Nucleus accumbens (tissue), 56 donors: ENCODE results near the gene CHODL.

Source experiments
- DNase-seq, 56 donors: peaks; one replicate each; lab custom pipeline; 2025; lab: John Stamatoyannopoulos, UW

CHODL gene

DNA sequence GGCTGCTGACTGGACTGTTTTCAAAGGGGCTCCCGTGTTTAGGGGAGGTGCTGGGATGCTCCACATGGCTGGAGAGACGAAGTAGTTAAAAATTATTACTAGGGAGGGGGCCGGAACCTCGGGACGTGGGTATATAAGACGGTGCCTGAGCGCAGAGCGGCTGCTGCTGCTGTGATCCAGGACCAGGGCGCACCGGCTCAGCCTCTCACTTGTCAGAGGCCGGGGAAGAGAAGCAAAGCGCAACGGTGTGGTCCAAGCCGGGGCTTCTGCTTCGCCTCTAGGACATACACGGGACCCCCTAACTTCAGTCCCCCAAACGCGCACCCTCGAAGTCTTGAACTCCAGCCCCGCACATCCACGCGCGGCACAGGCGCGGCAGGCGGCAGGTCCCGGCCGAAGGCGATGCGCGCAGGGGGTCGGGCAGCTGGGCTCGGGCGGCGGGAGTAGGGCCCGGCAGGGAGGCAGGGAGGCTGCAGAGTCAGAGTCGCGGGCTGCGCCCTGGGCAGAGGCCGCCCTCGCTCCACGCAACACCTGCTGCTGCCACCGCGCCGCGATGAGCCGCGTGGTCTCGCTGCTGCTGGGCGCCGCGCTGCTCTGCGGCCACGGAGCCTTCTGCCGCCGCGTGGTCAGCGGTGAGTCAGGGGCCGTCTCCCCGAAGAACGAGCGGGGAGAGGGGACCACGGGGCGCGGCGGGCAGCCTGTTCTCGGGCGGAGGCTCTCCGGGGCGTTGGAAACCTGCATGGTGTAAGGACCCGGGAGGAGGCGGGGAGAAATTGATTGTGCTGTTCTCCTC lies at the start of gene CHODL:
CHODL (plus strand) TSS at position 163 of the 793 bp plus-strand sequence; CDS start at position 554, 391 bp downstream.
- DNase-seq: peak in 9 of 56 donors; percentile 2 to 30 (median 13)

DNA sequence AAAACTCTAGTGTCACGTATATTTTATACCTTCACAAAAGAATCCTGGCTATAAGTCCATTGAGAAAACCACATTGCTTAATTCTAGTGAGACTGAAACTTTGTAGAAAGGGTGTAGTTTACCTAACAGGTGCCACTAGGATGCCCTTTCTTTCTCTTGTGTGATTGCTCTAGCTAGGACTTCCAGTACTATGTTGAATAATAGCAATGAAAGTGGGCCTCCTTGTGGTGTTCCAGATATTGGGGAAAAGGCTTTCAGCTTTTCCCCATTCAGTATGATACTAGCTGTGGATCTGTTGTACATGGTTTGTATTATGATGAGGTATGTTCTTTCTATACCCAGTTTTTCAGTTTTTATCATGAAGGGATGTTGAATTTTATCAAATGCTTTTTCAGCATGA lies 39.7 kb upstream of the CHODL start:
- DNase-seq: no peak

GRCh38 chr21:18218331-18218730 lies 26.3 kb upstream of the CHODL start:
- no peak for DNase-seq

GRCh38 chr21:18220498-18220897 lies 24.1 kb upstream of the CHODL start:
- DNase-seq: no peak

GRCh38 chr21:18222346-18222745 lies 22.3 kb upstream of the CHODL start:
- no peak for DNase-seq

DNA sequence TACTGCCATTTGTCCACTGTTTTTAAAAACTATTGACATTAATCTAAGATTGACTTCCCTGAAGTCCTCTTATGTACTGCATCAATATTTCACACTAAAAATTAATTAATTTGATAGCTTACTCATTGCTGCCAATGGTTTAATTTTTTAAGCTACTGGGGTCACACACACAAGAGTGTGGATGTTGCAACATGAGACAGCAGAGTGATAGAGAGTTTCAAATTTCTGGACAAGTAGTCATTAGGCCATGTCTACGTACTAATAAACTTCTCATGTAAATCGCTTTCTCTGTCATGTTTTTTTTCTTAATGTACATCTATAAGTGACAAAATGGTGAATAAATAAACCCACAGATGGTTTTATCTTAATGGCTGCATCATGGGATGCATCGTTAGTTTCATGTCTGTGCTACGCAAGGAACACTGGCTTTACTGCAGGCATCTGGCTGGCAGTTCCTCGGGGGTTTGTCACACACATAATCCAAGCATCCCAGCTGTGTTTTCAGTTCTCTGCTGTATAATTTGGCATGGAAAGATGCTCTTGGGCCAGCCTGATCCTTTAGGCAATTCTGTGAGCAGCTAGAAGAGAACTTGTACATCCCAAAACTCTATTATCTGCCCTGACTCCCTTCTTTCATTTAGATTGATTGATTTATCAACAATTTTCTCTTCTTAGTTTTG lies 16.4 kb upstream of the CHODL start:
- no peak for DNase-seq

- no peak for DNase-seq
Measured at GRCh38 chr21:18235545-18235944, 9.1 kb upstream of the CHODL start.

GRCh38 chr21:18245464-18245967 lies 883 bp downstream of the CHODL start:
- DNase-seq: peak in 2 of 56 donors; percentile 4 to 13

GRCh38 chr21:18248171-18248570 lies 3.5 kb downstream of the CHODL start:
- DNase-seq: no peak

- DNase-seq: no peak
Measured at GRCh38 chr21:18249672-18250071, 5.0 kb downstream of the CHODL start.

- DNase-seq: no peak
Measured at GRCh38 chr21:18251065-18251464, 6.4 kb downstream of the CHODL start.

GRCh38 chr21:18252256-18252655 lies 7.6 kb downstream of the CHODL start:
- no peak for DNase-seq

GRCh38 chr21:18252680-18253079 lies 8.0 kb downstream of the CHODL start:
- DNase-seq: no peak

- DNase-seq: no peak
Measured at GRCh38 chr21:18253221-18253620, 8.6 kb downstream of the CHODL start.

DNA sequence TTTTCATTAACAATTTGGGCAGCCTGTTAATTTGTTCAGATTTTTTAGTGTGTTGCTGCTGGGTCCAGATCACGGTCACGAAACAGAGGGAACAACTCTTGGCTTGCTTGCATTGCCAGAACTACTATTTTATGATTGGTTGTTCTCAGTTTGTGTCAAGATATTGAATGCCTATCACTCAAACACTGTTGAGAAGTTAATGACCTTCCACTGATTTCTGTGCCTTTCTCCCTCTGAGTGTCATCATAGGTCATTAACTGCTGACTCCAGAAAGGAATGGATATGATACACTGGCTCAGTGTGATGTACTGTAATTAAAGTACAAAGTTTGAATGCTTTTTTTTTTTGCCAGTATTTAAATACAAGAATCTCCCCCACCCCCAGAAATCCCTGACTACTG lies 9.2 kb downstream of the CHODL start:
- no peak for DNase-seq

DNA sequence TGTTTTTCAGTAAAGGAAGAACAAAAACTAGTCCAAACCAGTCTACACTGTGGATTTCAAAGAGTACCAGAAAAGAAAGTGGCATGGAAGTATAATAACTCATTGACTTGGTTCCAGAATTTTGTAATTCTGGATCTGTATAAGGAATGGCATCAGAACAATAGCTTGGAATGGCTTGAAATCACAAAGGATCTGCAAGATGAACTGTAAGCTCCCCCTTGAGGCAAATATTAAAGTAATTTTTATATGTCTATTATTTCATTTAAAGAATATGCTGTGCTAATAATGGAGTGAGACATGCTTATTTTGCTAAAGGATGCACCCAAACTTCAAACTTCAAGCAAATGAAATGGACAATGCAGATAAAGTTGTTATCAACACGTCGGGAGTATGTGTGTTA lies 21.3 kb downstream of the CHODL start:
- no peak for DNase-seq

GRCh38 chr21:18267496-18267895 lies 22.9 kb downstream of the CHODL start:
- DNase-seq: no peak

DNA sequence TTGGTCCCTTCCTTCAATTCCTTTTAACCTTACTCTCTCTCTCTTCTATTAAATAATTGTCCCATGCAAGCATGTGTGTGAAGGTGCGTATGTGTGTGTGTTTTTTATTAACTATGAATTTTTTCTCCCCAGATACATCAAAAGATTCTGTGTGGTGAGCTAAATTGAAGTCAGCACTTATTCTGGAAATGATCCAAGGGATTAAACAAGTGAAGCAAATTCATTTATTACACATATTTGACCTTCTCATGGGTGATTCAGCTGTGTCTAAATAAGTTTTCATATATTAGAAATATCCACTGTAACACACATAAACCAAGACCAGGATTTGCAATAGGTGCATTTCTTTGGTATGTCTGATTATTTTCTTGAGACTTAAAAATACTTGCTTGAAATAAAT lies 24.3 kb downstream of the CHODL start:
- no peak for DNase-seq

GRCh38 chr21:18269856-18270255 lies 25.2 kb downstream of the CHODL start:
- DNase-seq: no peak

DNA sequence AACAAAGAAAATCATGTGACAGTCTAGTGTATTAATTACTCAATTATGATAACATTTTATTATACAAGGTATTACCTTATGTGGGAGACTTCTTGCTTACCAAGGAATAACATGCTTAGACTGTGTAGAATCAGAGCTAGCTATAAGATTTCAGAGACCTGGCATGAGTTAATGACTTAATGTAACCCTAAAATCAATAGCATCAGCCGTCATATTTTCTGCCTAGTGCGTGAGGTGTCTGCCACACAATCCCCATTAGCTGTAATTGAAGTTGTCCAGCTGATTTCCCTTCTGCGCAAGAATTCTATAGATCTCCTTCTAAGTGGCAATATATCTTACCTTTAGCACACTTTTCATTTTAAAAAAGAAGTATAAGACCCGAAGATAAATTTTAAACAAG lies 28.8 kb downstream of the CHODL start:
- no peak for DNase-seq

DNA sequence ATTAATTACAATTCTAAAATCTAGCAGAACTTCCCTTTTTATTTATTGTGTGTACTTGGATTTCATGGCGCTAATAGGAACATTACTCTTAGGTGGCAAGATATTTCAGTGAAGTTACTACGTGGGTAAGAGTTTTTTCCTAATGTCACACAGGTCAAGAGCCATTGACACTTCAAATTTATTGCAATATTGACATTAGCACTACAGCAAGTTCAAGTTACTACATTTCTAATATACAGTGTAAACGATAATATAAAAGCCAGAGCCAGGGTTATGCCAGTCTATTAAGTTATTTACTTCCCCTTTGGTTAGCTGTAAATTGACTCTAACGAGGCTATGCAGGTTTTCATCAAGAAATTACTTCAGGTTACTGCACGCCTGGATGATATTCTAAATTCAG lies 29.7 kb downstream of the CHODL start:
- DNase-seq: no peak

DNA sequence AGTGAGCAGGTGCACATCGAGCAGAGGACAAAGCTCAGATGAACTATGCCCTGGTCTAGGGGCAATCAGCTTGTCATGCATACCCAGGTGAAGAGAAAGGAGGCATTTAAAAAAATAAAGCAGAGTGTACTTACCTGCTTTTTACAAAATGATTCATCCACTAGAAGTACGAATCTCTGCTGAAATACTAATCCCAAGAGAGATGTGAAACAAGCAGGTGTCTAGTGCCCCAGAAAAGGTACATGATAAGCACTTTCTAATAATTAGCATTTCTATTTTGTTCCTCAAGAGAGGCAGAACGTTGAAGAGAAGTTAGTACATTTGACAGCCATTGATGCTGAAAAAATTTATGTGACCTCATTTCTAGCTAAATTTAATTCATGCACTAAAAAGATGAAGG lies 31.1 kb downstream of the CHODL start:
- DNase-seq: peak in 1 of 56 donors; percentile 8
